Subcutaneous adipose tissue (tissue), 4 donors: ENCODE results near the gene ATG7. TPM values are rescaled to one million over a fixed set of nuclear protein-coding genes. Genes with fewer than 3 reads are reported as not detected.

Experiments used
- CTCF ChIP-seq: fragments of 450-650 bp; IDR thresholded peaks from one replicate; pipeline ENCODE4 v1.5.1; 2016; ENCODE audit warnings: low read depth, mild to moderate bottlenecking, control low read depth, antibody characterized with exemption, moderate library complexity
- total RNA-seq, 4 donors: library from RNA; depleted of rRNA; stranded (reverse); fragments of >200 nt; gene quantifications; one replicate each; pipeline ENCODE4 v1.1.0, GENCODE V29; 2016

ATG7 gene
- total RNA-seq, 4 donors from 2014 or later, result 55.0 to 130 (median 87.5) TPM

- no peak for TF ChIP-seq CTCF
Observed at GRCh38 chr3:11245276-11245675, 26.9 kb upstream of the ATG7 start.

- TF ChIP-seq CTCF, result no peak
Observed at GRCh38 chr3:11245827-11246662, 26.2 kb upstream of the ATG7 start.

DNA sequence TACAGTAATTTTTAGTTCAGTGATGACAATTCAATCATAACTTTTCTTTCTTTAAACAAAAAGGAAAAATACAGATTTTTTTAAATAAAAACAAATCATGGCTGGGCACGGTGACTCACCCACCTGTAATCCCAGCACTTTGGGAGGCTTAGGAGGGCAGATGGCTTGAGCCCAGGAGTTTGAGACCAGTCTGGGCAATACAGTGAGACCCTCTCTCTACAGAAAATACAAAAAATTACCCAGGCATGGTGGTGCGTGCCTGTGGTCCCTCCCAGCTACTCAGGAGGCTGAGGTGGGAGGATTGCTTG lies 25.6 kb upstream of the ATG7 start:
- TF ChIP-seq CTCF, result no peak

GRCh38 chr3:11247362-11247761 lies 24.8 kb upstream of the ATG7 start:
- TF ChIP-seq CTCF, result no peak

DNA sequence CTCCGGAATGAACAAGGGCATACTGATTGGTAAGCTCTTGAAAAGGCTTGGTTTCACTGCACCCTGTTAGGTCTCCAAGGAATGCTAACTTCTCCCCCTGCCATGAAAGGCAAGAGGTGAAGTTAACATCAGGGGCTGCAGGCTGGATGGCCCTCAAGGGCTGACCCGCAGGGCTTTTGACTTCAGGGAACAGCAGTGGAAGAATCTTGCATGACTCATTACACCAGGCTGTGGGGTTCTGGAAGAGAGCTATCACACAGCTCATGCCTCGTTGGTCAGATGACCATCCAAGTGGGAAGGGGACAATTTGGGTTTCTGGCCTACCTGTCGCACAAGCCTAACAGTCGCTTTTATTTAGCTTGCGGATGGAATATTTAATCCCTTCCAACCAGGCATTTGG lies 23.6 kb upstream of the ATG7 start:
- no peak for TF ChIP-seq CTCF

DNA sequence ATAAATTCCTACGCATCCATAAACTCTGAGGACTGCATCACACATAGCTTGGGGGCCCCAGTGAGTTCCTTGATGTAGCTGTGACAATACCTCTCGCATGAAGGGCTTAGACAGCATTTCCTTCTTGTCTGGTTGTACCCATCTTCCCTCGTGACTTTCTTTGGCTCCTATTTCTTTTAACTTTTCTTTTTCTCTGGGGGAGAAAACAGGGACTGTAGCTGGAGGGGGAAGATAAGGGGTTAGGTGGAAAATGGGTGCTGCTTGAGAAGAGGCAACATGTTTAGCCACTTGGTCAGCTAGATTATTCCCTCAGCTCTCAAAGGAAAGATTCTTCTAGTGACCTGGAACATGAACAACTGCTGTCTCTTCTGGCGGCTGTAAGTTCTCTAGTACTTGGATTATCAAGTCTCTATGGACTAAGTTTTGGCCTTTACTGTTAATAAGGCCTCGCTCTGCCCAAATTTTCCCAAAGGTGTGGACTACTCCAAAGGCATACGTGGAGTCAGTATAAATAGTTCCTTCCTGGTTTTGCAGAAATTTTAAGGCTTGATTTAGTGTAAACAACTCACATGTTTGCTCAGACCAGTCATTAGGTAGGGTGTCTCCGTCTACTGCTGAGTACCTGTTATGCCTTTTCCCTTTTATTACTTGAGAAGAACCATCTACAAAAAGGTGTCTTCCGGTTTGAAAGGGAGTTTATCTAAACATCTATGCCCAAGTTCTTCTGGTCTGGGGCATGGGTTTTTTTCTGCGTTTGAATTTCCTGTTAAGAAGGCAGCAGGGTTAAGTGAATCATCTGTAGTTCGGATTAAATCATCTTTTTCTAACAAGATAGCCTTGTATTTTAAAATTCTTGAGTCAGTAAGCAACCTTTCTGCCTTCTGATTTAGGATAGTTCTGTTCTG lies 21.0 kb upstream of the ATG7 start:
- no peak for TF ChIP-seq CTCF

DNA sequence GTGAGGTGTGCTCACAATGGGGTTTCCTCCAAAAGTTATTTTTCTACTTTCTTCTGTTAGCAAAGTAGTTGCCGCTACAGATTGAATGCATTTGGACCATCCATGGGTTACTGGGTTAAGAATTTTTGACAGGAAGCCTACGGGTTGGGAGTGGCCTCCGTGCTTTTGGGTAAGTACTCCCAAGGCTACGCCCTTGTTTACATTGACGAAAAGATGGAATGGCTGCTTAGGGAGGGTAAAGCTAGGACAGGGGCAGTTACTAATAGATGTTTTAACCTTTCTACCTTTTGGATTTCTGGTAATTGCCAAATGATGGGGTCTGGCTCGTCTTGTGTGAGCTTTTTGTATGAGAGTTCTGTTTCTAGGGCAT lies 20.4 kb upstream of the ATG7 start:
- no peak for TF ChIP-seq CTCF
